H9 (cell line): ENCODE results near the gene ANKRD22. TPM values are rescaled to one million over a fixed set of nuclear protein-coding genes. Genes with fewer than 3 reads are reported as not detected.

Experiments
- DNase-seq: peaks from one replicate; pipeline ENCODE4 v3.0.0-alpha.2; 2017
- H2AFZ ChIP-seq: one replicate; pipeline ENCODE4 v1.6.1; 2013; ENCODE audit warnings: mild to moderate bottlenecking, low read length, control low read depth, moderate library complexity
- H2AK5ac ChIP-seq: 2 replicates; pipeline ENCODE4 v1.6.1; 2013; ENCODE audit warnings: low read length, control low read depth, mixed read lengths; ENCODE audit not compliant: insufficient read length
- H2BK120ac ChIP-seq: one replicate; pipeline ENCODE4 v1.6.1; 2013; ENCODE audit warnings: low read depth, mild to moderate bottlenecking, low read length, control low read depth, inconsistent platforms; ENCODE audit not compliant: poor library complexity, severe bottlenecking
- H2BK12ac ChIP-seq: 2 replicates; pipeline ENCODE4 v1.6.1; 2013; ENCODE audit warnings: low read length, control low read depth, mixed read lengths, low read depth; ENCODE audit not compliant: insufficient read length
- H2BK15ac ChIP-seq: 2 replicates; pipeline ENCODE4 v1.6.1; 2013; ENCODE audit warnings: low read depth, low read length, control low read depth
- H2BK20ac ChIP-seq: one replicate; pipeline ENCODE4 v1.6.1; 2013; ENCODE audit warnings: low read depth, mild to moderate bottlenecking, low read length, control low read depth, inconsistent platforms; ENCODE audit not compliant: poor library complexity, severe bottlenecking
- H2BK5ac ChIP-seq: 2 replicates; pipeline ENCODE4 v1.6.1; 2013; ENCODE audit warnings: low read length, control low read depth, mixed read lengths; ENCODE audit not compliant: insufficient read length
- H3K14ac ChIP-seq: 2 replicates; pipeline ENCODE4 v1.6.1; 2013; ENCODE audit warnings: low read length, control low read depth; ENCODE audit not compliant: insufficient read depth
- H3K18ac ChIP-seq: 2 replicates; pipeline ENCODE4 v1.6.1; 2013; ENCODE audit warnings: low read depth, mild to moderate bottlenecking, mixed read lengths, low read length, control low read depth; ENCODE audit not compliant: insufficient read length
- H3K23ac ChIP-seq: 2 replicates; pipeline ENCODE4 v1.6.1; 2013; ENCODE audit warnings: low read length, control low read depth, mixed read lengths, low read depth; ENCODE audit not compliant: insufficient read length
- H3K23me2 ChIP-seq: 2 replicates; pipeline ENCODE4 v1.6.1; 2013; ENCODE audit warnings: low read depth, mild to moderate bottlenecking, mixed read lengths, low read length, control low read depth; ENCODE audit not compliant: insufficient read length, poor library complexity, severe bottlenecking
- H3K27ac ChIP-seq: 2 replicates; pipeline ENCODE4 v1.5.1; 2013; ENCODE audit warnings: low read length, control low read depth, mixed read lengths, low read depth; ENCODE audit not compliant: insufficient read length
- H3K27me3 ChIP-seq: 2 replicates; pipeline ENCODE4 v1.6.1; 2013; ENCODE audit warnings: low read length, control low read depth, inconsistent platforms; ENCODE audit not compliant: insufficient read depth
- H3K4ac ChIP-seq: 2 replicates; pipeline ENCODE4 v1.6.1; 2013; ENCODE audit warnings: low read depth, mild to moderate bottlenecking, control low read depth, inconsistent platforms, low read length, moderate library complexity
- H3K4me1 ChIP-seq: 2 replicates; pipeline ENCODE4 v1.6.1; 2013; ENCODE audit warnings: low read length, control low read depth, inconsistent platforms; ENCODE audit not compliant: insufficient read depth
- H3K4me2 ChIP-seq: 2 replicates; pipeline ENCODE4 v1.6.1; 2013; ENCODE audit warnings: low read length, control low read depth, mixed read lengths; ENCODE audit not compliant: insufficient read length, insufficient read depth
- H3K56ac ChIP-seq: 2 replicates; pipeline ENCODE4 v1.6.1; 2013; ENCODE audit warnings: low read depth, mild to moderate bottlenecking, mixed read lengths, low read length, control low read depth; ENCODE audit not compliant: insufficient read length
- H3K79me1 ChIP-seq: 2 replicates; pipeline ENCODE4 v1.6.1; 2013; ENCODE audit warnings: low read depth, mild to moderate bottlenecking, moderate library complexity, low read length, control low read depth, inconsistent platforms; ENCODE audit not compliant: insufficient read depth, poor library complexity, severe bottlenecking
- H3K79me2 ChIP-seq: 2 replicates; pipeline ENCODE4 v1.6.1; 2013; ENCODE audit warnings: low read length, control low read depth, inconsistent platforms; ENCODE audit not compliant: insufficient read depth
- H3K9ac ChIP-seq: 2 replicates; pipeline ENCODE4 v1.6.1; 2013; ENCODE audit warnings: low read length, control low read depth, mixed read lengths; ENCODE audit not compliant: insufficient read length; ENCODE audit errors: extremely low read depth
- H3K9me3 ChIP-seq: one replicate; pipeline ENCODE4 v1.6.1; 2013; ENCODE audit warnings: low read depth, low read length, inconsistent platforms; ENCODE audit not compliant: control insufficient read depth
- H3T11ph ChIP-seq: one replicate; pipeline ENCODE4 v1.6.1; 2013; ENCODE audit warnings: mild to moderate bottlenecking, low read length, control low read depth, inconsistent platforms
- H4K20me1 ChIP-seq: one replicate; pipeline ENCODE4 v1.6.1; 2013; ENCODE audit not compliant: control insufficient read depth, insufficient read length, insufficient read depth
- H4K5ac ChIP-seq: 2 replicates; pipeline ENCODE4 v1.6.1; 2013; ENCODE audit warnings: low read depth, mild to moderate bottlenecking, mixed read lengths, low read length, control low read depth; ENCODE audit not compliant: insufficient read length
- H4K8ac ChIP-seq: replicated peaks from 2 replicates; pipeline ENCODE4 v1.6.1; 2013; ENCODE audit warnings: low read length, control low read depth, mixed read lengths, low read depth; ENCODE audit not compliant: insufficient read length
- H4K91ac ChIP-seq: 2 replicates; pipeline ENCODE4 v1.6.1; 2013; ENCODE audit warnings: low read depth, mild to moderate bottlenecking, moderate library complexity, mixed read lengths, low read length, control low read depth; ENCODE audit not compliant: insufficient read length
- H3K27ac Mint-ChIP-seq, 3 experiments: 2 replicates in 2 of 3; 3 replicates in 1 of 3; pipeline ENCODE4 v1.8.0; 2020 to 2021; ENCODE audit warnings: mixed read lengths in 3 of 3, mild to moderate bottlenecking in 1 of 3, moderate library complexity in 1 of 3
- H3K27me3 Mint-ChIP-seq: 2 replicates; pipeline ENCODE4 v1.8.0; 2021; ENCODE audit warnings: low read depth, mild to moderate bottlenecking, moderate library complexity, mixed read lengths
- H3K36me3 Mint-ChIP-seq, 3 experiments: 2 replicates in 2 of 3; 3 replicates in 1 of 3; pipeline ENCODE4 v1.8.0; 2020 to 2021; ENCODE audit warnings: low read depth in 3 of 3, mixed read lengths in 3 of 3; ENCODE audit not compliant: insufficient read depth in 1 of 3
- H3K4me1 Mint-ChIP-seq, 2 experiments: 2 replicates each; pipeline ENCODE4 v1.8.0; 2020; ENCODE audit warnings: mixed read lengths in 2 of 2
- H3K4me3 Mint-ChIP-seq, 2 experiments: 2 replicates in 1 of 2; 3 replicates in 1 of 2; pipeline ENCODE4 v1.8.0; 2020 to 2021; ENCODE audit warnings: mild to moderate bottlenecking in 2 of 2, mixed read lengths in 2 of 2, moderate library complexity in 1 of 2
- H3K9me3 Mint-ChIP-seq, 2 experiments: 2 replicates in 1 of 2; 3 replicates in 1 of 2; pipeline ENCODE4 v1.8.0; 2020; ENCODE audit warnings: mild to moderate bottlenecking in 2 of 2, mixed read lengths in 2 of 2, moderate library complexity in 1 of 2
- WGBS: extraction: QIAGEN DNeasy Blood & Tissue Kit; methylation state at CpG from one replicate; pipeline ENCODE4 v1.1.7; 2013; ENCODE audit warnings: missing lambda C conversion rate, low lambda C conversion rate, mixed read lengths; ENCODE audit not compliant: insufficient read length; ENCODE audit errors: extremely low coverage; 5-methylcytosine and 5-hydroxymethylcytosine counted together
- total RNA-seq: library from RNA; stranded (reverse); gene quantifications from 2 replicates; pipeline ENCODE4 v1.2.1, GENCODE V29; 2021
- TF ChIP-seq, protein P1 (sequence below): fragments of 200-600 bp; sonication (generic); conservative IDR thresholded peaks from 3 replicates; pipeline ENCODE4 v1.8.0; 2021; ENCODE audit warnings: antibody characterized with exemption, mild to moderate bottlenecking

ANKRD22 gene
- total RNA-seq, 1 experiment from 2014 or later = not detected

GRCh38 chr10:88896994-88897853 is 45.6 kb upstream of the ANKRD22 start:
- H3K4me1 Mint-ChIP-seq = peaks cover 13 to 17% of the 10 kb centered on the region in 2 experiments
- H3K18ac ChIP-seq = no peak overlapping the region
- H3K27ac ChIP-seq = no peak overlapping the region
- peaks cover 0 to 3% (median 2%) of the 10 kb centered on the region in 3 experiments; a peak in 3 of 7 replicates for H3K36me3 Mint-ChIP-seq
- no peak for DNase-seq
- peak overlapping the region in 2 of 3 experiments; percentile 1 to 30; a peak in 3 of 7 replicates for H3K27ac Mint-ChIP-seq
- H3K79me1 ChIP-seq = no peaks in the 10 kb centered on the region
- H3K4ac ChIP-seq = no peak overlapping the region
- no peak overlapping the region for H2AK5ac ChIP-seq
- no peaks in the 10 kb centered on the region for H3K27me3 Mint-ChIP-seq
- no peaks in the 10 kb centered on the region for H3K9me3 Mint-ChIP-seq
- no peaks in the 10 kb centered on the region for H3K23me2 ChIP-seq
- H2BK5ac ChIP-seq = no peak overlapping the region
- H3T11ph ChIP-seq = no peak overlapping the region
- no CpG with 5 or more reads among the region's 8 CpGs for WGBS
- no peak overlapping the region for H3K9ac ChIP-seq
- no peak overlapping the region for H2AFZ ChIP-seq
- H3K27me3 ChIP-seq = no peaks in the 10 kb centered on the region
- H3K9me3 ChIP-seq = no peaks in the 10 kb centered on the region
- H3K14ac ChIP-seq = no peak overlapping the region
- H3K79me2 ChIP-seq = no peaks in the 10 kb centered on the region
- H3K4me2 ChIP-seq = no peak overlapping the region
- H3K4me1 ChIP-seq = peaks cover 3% of the 10 kb centered on the region; the same call in 1 of the 2 replicates
- H4K5ac ChIP-seq = no peak overlapping the region
- TF ChIP-seq, protein P1, sequence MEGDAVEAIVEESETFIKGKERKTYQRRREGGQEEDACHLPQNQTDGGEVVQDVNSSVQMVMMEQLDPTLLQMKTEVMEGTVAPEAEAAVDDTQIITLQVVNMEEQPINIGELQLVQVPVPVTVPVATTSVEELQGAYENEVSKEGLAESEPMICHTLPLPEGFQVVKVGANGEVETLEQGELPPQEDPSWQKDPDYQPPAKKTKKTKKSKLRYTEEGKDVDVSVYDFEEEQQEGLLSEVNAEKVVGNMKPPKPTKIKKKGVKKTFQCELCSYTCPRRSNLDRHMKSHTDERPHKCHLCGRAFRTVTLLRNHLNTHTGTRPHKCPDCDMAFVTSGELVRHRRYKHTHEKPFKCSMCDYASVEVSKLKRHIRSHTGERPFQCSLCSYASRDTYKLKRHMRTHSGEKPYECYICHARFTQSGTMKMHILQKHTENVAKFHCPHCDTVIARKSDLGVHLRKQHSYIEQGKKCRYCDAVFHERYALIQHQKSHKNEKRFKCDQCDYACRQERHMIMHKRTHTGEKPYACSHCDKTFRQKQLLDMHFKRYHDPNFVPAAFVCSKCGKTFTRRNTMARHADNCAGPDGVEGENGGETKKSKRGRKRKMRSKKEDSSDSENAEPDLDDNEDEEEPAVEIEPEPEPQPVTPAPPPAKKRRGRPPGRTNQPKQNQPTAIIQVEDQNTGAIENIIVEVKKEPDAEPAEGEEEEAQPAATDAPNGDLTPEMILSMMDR = no peak
- no peak overlapping the region for H2BK12ac ChIP-seq
- H3K4me3 Mint-ChIP-seq = no peak overlapping the region
- H2BK20ac ChIP-seq = no peak overlapping the region
- no peak overlapping the region for H4K91ac ChIP-seq
- no peak overlapping the region for H2BK15ac ChIP-seq
- H4K20me1 ChIP-seq = no peaks in the 10 kb centered on the region
- no peak overlapping the region for H2BK120ac ChIP-seq
- H3K56ac ChIP-seq = no peak overlapping the region
- H3K23ac ChIP-seq = no peak overlapping the region
- H4K8ac ChIP-seq = no peak overlapping the region
